WTC11 (cell line): ENCODE results near the gene LPP. TPM values are rescaled to one million over a fixed set of nuclear protein-coding genes. Genes with fewer than 3 reads are reported as not detected.

Experiments
- ATAC-seq: fragments of 200-7000 bp; cut with Tn5 transposase; 2 replicates; pipeline ENCODE4 v1.10.0; 2021; ENCODE audit warnings: mild to moderate bottlenecking, moderate library complexity
- CTCF ChIA-PET: fragments of 300-600 bp; sonication (Branson Sonifier 250); formaldehyde crosslinking; loops from one replicate; lab custom pipeline; 2021; ENCODE audit warnings: antibody characterized with exemption; lab: Charles Lee
- POLR2A ChIA-PET: fragments of 350-600 bp; sonication (Branson Sonifier 250); formaldehyde crosslinking; loops from one replicate; lab custom pipeline; 2021; ENCODE audit warnings: antibody characterized with exemption; lab: Charles Lee
- DNase-seq: peaks from one replicate; pipeline ENCODE4 v3.0.0; 2021; ENCODE audit warnings: low spot score
- H3K27ac Mint-ChIP-seq: 2 replicates; pipeline ENCODE4 v1.8.0; 2021; ENCODE audit warnings: mixed read lengths
- H3K27me3 Mint-ChIP-seq: 2 replicates; pipeline ENCODE4 v1.8.0; 2021; ENCODE audit warnings: low read depth, mild to moderate bottlenecking, moderate library complexity, mixed read lengths
- H3K36me3 Mint-ChIP-seq: 2 replicates; pipeline ENCODE4 v1.8.0; 2021; ENCODE audit warnings: mixed read lengths
- H3K4me1 Mint-ChIP-seq: 2 replicates; pipeline ENCODE4 v1.8.0; 2022; ENCODE audit warnings: mixed read lengths
- H3K4me3 Mint-ChIP-seq: 2 replicates; pipeline ENCODE4 v1.8.0; 2021; ENCODE audit warnings: mild to moderate bottlenecking, moderate library complexity, mixed read lengths
- H3K9me3 Mint-ChIP-seq: 2 replicates; pipeline ENCODE4 v1.8.0; 2021; ENCODE audit warnings: mixed read lengths
- AFF4 ChIP-seq: sonication (generic); formaldehyde crosslinking; IDR thresholded peaks from 2 replicates; pipeline ENCODE4 v1.8.1; 2023; ENCODE audit warnings: mild to moderate bottlenecking, missing genetic modification reagents, borderline replicate concordance
- ATF1 ChIP-seq: sonication (generic); formaldehyde crosslinking; IDR thresholded peaks from 2 replicates; pipeline ENCODE4 v1.8.1; 2023; ENCODE audit warnings: mild to moderate bottlenecking, moderate library complexity, missing genetic modification reagents
- E2F4 ChIP-seq: sonication (generic); formaldehyde crosslinking; IDR thresholded peaks from 2 replicates; pipeline ENCODE4 v1.8.1; 2022; ENCODE audit warnings: low read depth, mild to moderate bottlenecking, moderate library complexity, missing genetic modification reagents, borderline replicate concordance
- ELF4 ChIP-seq: sonication (generic); formaldehyde crosslinking; IDR thresholded peaks from 2 replicates; pipeline ENCODE4 v1.8.1; 2022; ENCODE audit warnings: low read depth, mild to moderate bottlenecking, moderate library complexity, missing genetic modification reagents
- EMX1 ChIP-seq: fragments of 250-450 bp; sonication (Bioruptor Pico); IDR thresholded peaks from 2 replicates; pipeline ENCODE4 v1.8.0; 2021; ENCODE audit warnings: mild to moderate bottlenecking
- FOXP1 ChIP-seq: sonication (generic); formaldehyde crosslinking; IDR thresholded peaks from 2 replicates; pipeline ENCODE4 v1.8.0; 2022; ENCODE audit warnings: missing genetic modification reagents, mild to moderate bottlenecking, moderate library complexity, borderline replicate concordance
- KAT7 ChIP-seq: sonication (generic); formaldehyde crosslinking; IDR thresholded peaks from 2 replicates; pipeline ENCODE4 v1.8.1; 2023; ENCODE audit warnings: missing genetic modification reagents, mild to moderate bottlenecking, borderline replicate concordance
- MAX ChIP-seq: sonication (generic); formaldehyde crosslinking; IDR thresholded peaks from 2 replicates; pipeline ENCODE4 v1.8.0; 2022; ENCODE audit warnings: mild to moderate bottlenecking, missing genetic modification reagents
- MXD4 ChIP-seq: fragments of 250-450 bp; sonication (Bioruptor Pico); IDR thresholded peaks from 2 replicates; pipeline ENCODE4 v1.8.0; 2021; ENCODE audit warnings: mild to moderate bottlenecking, moderate library complexity, borderline replicate concordance
- NFYB ChIP-seq: sonication (generic); formaldehyde crosslinking; conservative IDR thresholded peaks from 2 replicates; pipeline ENCODE4 v1.8.0; 2022; ENCODE audit warnings: low read depth, missing genetic modification reagents
- NR2C2 ChIP-seq: sonication (generic); formaldehyde crosslinking; IDR thresholded peaks from 2 replicates; pipeline ENCODE4 v1.8.0; 2022; ENCODE audit warnings: mild to moderate bottlenecking, missing genetic modification reagents
- OVOL2 ChIP-seq: fragments of 250-450 bp; sonication (Bioruptor Pico); IDR thresholded peaks from 2 replicates; pipeline ENCODE4 v1.9.0; 2021; ENCODE audit warnings: mild to moderate bottlenecking, borderline replicate concordance
- PRDM15 ChIP-seq: sonication (generic); formaldehyde crosslinking; IDR thresholded peaks from 2 replicates; pipeline ENCODE4 v1.8.0; 2022; ENCODE audit warnings: missing genetic modification reagents
- RORB ChIP-seq: fragments of 250-450 bp; sonication (Bioruptor Pico); IDR thresholded peaks from 2 replicates; pipeline ENCODE4 v1.9.0; 2021; ENCODE audit warnings: mild to moderate bottlenecking
- SP1 ChIP-seq: sonication (generic); formaldehyde crosslinking; conservative IDR thresholded peaks from 2 replicates; pipeline ENCODE4 v1.8.1; 2022; ENCODE audit warnings: missing genetic modification reagents
- TEAD4 ChIP-seq: sonication (generic); formaldehyde crosslinking; IDR thresholded peaks from 2 replicates; pipeline ENCODE4 v1.8.0; 2022; ENCODE audit warnings: mild to moderate bottlenecking, missing genetic modification reagents
- TP53 ChIP-seq: sonication (generic); formaldehyde crosslinking; IDR thresholded peaks from 2 replicates; pipeline ENCODE4 v1.8.1; 2023; ENCODE audit warnings: mild to moderate bottlenecking, missing genetic modification reagents
- ZNF138 ChIP-seq: sonication (generic); formaldehyde crosslinking; conservative IDR thresholded peaks from 2 replicates; pipeline ENCODE4 v1.8.1; 2022; ENCODE audit warnings: mild to moderate bottlenecking, moderate library complexity, missing genetic modification reagents
- ZNF232 ChIP-seq: sonication (generic); formaldehyde crosslinking; IDR thresholded peaks from 2 replicates; pipeline ENCODE4 v1.8.0; 2022; ENCODE audit warnings: mild to moderate bottlenecking, missing genetic modification reagents
- total RNA-seq: library from RNA; stranded (reverse); gene quantifications from 3 replicates; pipeline ENCODE4 v1.2.3, GENCODE V29; 2021
- TF ChIP-seq, protein P1 (sequence below): sonication (generic); formaldehyde crosslinking; IDR thresholded peaks from 2 replicates; pipeline ENCODE4 v1.8.0; 2022; ENCODE audit warnings: mild to moderate bottlenecking, missing genetic modification reagents
- TF ChIP-seq, protein P2 (sequence below): fragments of 250-450 bp; sonication (Bioruptor Pico); conservative IDR thresholded peaks from 2 replicates; pipeline ENCODE4 v1.9.0; 2021; ENCODE audit warnings: mild to moderate bottlenecking
- TF ChIP-seq, protein P3 (sequence below): fragments of 250-450 bp; sonication (Bioruptor Pico); IDR thresholded peaks from 2 replicates; pipeline ENCODE4 v2.1.2; 2022; ENCODE audit warnings: mild to moderate bottlenecking, moderate library complexity

LPP gene
- total RNA-seq, 1 experiment from 2014 or later: 49.6 TPM

DNA sequence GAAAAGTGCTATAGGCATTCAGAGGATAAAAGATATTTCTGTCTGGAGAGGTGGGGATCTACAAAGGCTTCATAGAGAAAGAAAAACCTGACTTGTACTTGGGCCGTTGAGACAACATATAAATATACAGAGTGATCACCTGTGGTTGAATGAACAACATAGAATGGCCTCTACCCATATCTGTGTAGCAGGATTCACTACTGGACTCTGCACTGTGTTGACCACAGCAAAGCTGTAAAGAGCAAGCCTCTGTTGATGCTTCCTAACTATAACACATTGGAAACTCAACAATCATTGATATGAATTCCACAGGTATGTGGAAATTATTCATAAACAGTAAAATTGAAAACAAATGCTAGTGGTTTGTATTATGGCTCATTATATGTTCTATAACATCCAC, 19.1 kb upstream of the LPP start (continued):
- TF ChIP-seq, protein P1, sequence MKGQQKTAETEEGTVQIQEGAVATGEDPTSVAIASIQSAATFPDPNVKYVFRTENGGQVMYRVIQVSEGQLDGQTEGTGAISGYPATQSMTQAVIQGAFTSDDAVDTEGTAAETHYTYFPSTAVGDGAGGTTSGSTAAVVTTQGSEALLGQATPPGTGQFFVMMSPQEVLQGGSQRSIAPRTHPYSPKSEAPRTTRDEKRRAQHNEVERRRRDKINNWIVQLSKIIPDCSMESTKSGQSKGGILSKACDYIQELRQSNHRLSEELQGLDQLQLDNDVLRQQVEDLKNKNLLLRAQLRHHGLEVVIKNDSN (CRISPR knock-in tag): no peak
- no peak for TF ChIP-seq NFYB (CRISPR knock-in tag)
- TF ChIP-seq TEAD4 (CRISPR knock-in tag): no peak
- TF ChIP-seq ZNF138 (CRISPR knock-in tag): no peak
- TF ChIP-seq AFF4: no peak
- TF ChIP-seq MAX (CRISPR knock-in tag): no peak
- TF ChIP-seq KAT7 (CRISPR knock-in tag): no peak

DNA sequence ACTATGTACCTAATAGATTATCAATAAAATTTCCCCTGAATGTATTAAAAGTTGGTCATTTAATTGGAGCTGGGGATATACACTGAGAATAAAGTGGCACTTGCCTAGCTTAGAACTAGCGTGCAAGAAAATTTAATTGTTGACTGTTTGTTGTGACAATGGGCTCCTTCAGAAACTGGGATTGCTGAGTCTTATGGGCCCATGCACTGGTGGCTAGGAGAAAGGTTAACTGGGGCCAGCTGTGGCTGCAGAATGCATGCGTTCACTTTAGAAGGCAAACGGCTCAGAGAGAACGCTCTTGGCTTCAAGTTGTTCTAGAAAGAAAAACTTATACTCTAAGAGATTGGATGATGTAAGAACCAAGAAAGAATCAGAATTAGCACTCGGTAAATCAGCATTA, 18.7 kb upstream of the LPP start:
- Mint-ChIP-seq H3K9me3 (peaks cover 8% of the 10 kb centered on the region), H3K36me3 (no peaks in the 10 kb centered on the region), H3K4me3 (no peak overlapping the region), H3K27ac (no peak overlapping the region), H3K27me3 (no peaks in the 10 kb centered on the region), H3K4me1 (peaks cover 12% of the 10 kb centered on the region)
- CTCF ChIA-PET: no interaction called here
- ATAC-seq (no peak), DNase-seq (no peak)
- TF ChIP-seq PRDM15 (CRISPR knock-in tag): no peak
- TF ChIP-seq OVOL2 (CRISPR knock-in tag): no peak
- TF ChIP-seq FOXP1 (CRISPR knock-in tag): no peak
- TF ChIP-seq ATF1: no peak
- TF ChIP-seq ELF4 (CRISPR knock-in tag): no peak
- POLR2A ChIA-PET: no interaction called here

- ChIA-PET CTCF (no interaction called here), POLR2A (no interaction called here)
- no peaks in the 10 kb centered on the region for H3K27me3 Mint-ChIP-seq
- DNase-seq (no peak), ATAC-seq (no peak)
- no peaks in the 10 kb centered on the region for H3K36me3 Mint-ChIP-seq
- no peak overlapping the region for H3K27ac Mint-ChIP-seq
- H3K9me3 Mint-ChIP-seq: peaks cover 8% of the 10 kb centered on the region
- no peak overlapping the region for H3K4me3 Mint-ChIP-seq
- H3K4me1 Mint-ChIP-seq: peaks cover 4% of the 10 kb centered on the region
- TF ChIP-seq SP1 (CRISPR knock-in tag) (no peak), ZNF232 (no peak), E2F4 (CRISPR knock-in tag) (no peak), KAT7 (CRISPR knock-in tag) (no peak), TP53 (CRISPR knock-in tag) (no peak), NR2C2 (CRISPR knock-in tag) (no peak), MXD4 (CRISPR knock-in tag) (no peak), EMX1 (CRISPR knock-in tag) (no peak), RORB (no peak)
- TF ChIP-seq, protein P2, sequence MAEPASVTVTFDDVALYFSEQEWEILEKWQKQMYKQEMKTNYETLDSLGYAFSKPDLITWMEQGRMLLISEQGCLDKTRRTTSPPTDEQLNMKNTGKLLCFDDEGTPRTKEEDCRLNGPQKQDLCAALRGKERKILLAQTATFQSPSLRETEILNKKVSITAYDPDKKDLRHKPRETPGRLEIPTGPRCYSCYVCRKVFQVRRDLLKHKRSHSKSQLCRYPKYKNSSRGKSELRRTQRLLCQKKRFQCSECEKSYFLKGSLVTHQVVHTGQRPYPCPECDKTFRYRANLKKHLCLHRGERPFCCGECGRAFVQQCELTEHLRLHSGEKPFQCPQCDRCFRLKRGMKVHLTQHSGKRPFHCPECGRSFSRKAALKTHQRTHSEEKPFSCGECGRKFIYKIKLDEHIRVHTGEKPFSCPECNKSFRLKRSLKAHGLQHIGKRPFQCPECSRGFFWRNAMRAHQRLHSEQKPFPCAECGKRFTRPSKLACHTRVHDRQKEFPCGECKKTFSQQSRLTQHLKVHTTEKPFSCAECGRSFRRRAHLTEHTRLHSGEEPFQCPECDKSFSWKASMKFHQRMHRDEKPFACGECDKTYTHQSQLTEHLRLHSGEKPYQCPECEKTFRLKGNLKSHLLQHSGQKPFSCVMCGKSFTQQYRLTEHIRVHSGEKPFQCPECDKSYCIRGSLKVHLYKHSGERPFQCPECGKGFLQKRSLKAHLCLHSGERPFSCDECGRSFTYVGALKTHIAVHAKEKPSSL (CRISPR knock-in tag): no peak
- TF ChIP-seq, protein P3, sequence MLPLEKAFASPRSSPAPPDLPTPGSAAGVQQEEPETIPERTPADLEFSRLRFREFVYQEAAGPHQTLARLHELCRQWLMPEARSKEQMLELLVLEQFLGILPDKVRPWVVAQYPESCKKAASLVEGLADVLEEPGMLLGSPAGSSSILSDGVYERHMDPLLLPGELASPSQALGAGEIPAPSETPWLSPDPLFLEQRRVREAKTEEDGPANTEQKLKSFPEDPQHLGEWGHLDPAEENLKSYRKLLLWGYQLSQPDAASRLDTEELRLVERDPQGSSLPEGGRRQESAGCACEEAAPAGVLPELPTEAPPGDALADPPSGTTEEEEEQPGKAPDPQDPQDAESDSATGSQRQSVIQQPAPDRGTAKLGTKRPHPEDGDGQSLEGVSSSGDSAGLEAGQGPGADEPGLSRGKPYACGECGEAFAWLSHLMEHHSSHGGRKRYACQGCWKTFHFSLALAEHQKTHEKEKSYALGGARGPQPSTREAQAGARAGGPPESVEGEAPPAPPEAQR (CRISPR knock-in tag): no peak
These were observed 16.9 kb upstream of the LPP start for GRCh38 chr3:188137051-188137450.
